ENCODE measurements around the gene MEDAG. TPM values are rescaled to one million over a fixed set of nuclear protein-coding genes. Genes with fewer than 3 reads are reported as not detected.
A peak's percentile ranks its signal among the peaks of the same experiment; 100 is the strongest.

The MEDAG gene
- total RNA-seq, 3 donors from 2014 or later (not counting 1 experiment from before 2014, with no cell fraction given) = not detected

- ATAC-seq (peak; percentile 86 to 98 (median 95)), DNase-seq (peak; percentile 30 to 73)
- no peak overlapping the region for H3K27ac Mint-ChIP-seq
- H3K27ac ChIP-seq (ENCODE audit: low read length) = no peak overlapping the region
- no peak overlapping the region for H3K4me3 ChIP-seq (ENCODE audit: low read length)
- H3K27me3 Mint-ChIP-seq (ENCODE audit: low read depth in 2 of 2) = peaks cover 3 to 10% of the 10 kb centered on the region in 2 donors
- no peak overlapping the region for H3K4me3 Mint-ChIP-seq
- no peaks in the 10 kb centered on the region for H3K36me3 Mint-ChIP-seq
- no peaks in the 10 kb centered on the region for H3K4me1 ChIP-seq (ENCODE audit: control insufficient read depth, insufficient read depth, low read length)
- WGBS (ENCODE audit: insufficient coverage) = 46% methylated on average over 16 of the region's 17 CpGs
- TF ChIP-seq CTCF (IDR thresholded peaks at IDR 0.05) = peak; percentile 89
- intact Hi-C loops (cut with micrococcal nuclease) = loop anchor here (1.0 to 10.0 kb wide), 2 partner anchors 491 to 733 kb away; no protein-coding TSS in a partner anchor
- no peaks in the 10 kb centered on the region for H3K9me3 ChIP-seq (ENCODE audit: control insufficient read depth, insufficient read depth, low read length)
- no peaks in the 10 kb centered on the region for H3K9me3 Mint-ChIP-seq
- H3K36me3 ChIP-seq (ENCODE audit: control insufficient read depth, insufficient read depth, low read length) = no peaks in the 10 kb centered on the region
- peaks cover 6% of the 10 kb centered on the region in 2 donors for H3K4me1 Mint-ChIP-seq
- peaks cover 2% of the 10 kb centered on the region for H3K27me3 ChIP-seq (ENCODE audit: control insufficient read depth, insufficient read depth, low read length)
These were observed 40.7 kb upstream of the MEDAG start for GRCh38 chr13:30865123-30866049.

GRCh38 chr13:30866677-30867076 lies 39.4 kb upstream of the MEDAG start:
- DNase-seq = no peak
- intact Hi-C loops (cut with micrococcal nuclease) = loop anchor here (10.0 kb wide), 1 partner anchor 492 kb away; no protein-coding TSS in a partner anchor
- no peak for ATAC-seq
- H3K36me3 Mint-ChIP-seq = no peaks in the 10 kb centered on the region
- H3K27ac Mint-ChIP-seq = no peak overlapping the region
- no peaks in the 10 kb centered on the region for H3K9me3 Mint-ChIP-seq
- no peak overlapping the region for H3K4me3 Mint-ChIP-seq
- WGBS (ENCODE audit: insufficient coverage) = 77% methylated on average over 4 of the region's 4 CpGs
- Histone ChIP-seq H3K9me3 (ENCODE audit: control insufficient read depth, insufficient read depth, low read length) (no peaks in the 10 kb centered on the region), H3K4me1 (ENCODE audit: control insufficient read depth, insufficient read depth, low read length) (no peaks in the 10 kb centered on the region), H3K27me3 (ENCODE audit: control insufficient read depth, insufficient read depth, low read length) (peaks cover 2% of the 10 kb centered on the region), H3K4me3 (ENCODE audit: low read length) (no peak overlapping the region), H3K36me3 (ENCODE audit: control insufficient read depth, insufficient read depth, low read length) (no peaks in the 10 kb centered on the region), H3K27ac (ENCODE audit: low read length) (no peak overlapping the region)
- TF ChIP-seq CTCF (IDR thresholded peaks at IDR 0.05) = no peak
- peaks cover 3 to 10% of the 10 kb centered on the region in 2 donors for H3K27me3 Mint-ChIP-seq (ENCODE audit: low read depth in 2 of 2)
- peaks cover 6% of the 10 kb centered on the region in 2 donors for H3K4me1 Mint-ChIP-seq

GRCh38 chr13:30867089-30867669 lies 38.9 kb upstream of the MEDAG start:
- TF ChIP-seq CTCF (IDR thresholded peaks at IDR 0.05) = no peak
- Mint-ChIP-seq H3K9me3 (no peaks in the 10 kb centered on the region), H3K27me3 (ENCODE audit: low read depth in 2 of 2) (peaks cover 3 to 10% of the 10 kb centered on the region in 2 donors)

More at GRCh38 chr13:30867089-30867669, 38.9 kb upstream of the MEDAG start:
- H3K27ac Mint-ChIP-seq = no peak overlapping the region
- 86% methylated on average over 3 of the region's 3 CpGs for WGBS (ENCODE audit: insufficient coverage)
- ATAC-seq (no peak), DNase-seq (no peak)
- no peaks in the 10 kb centered on the region for H3K4me1 ChIP-seq (ENCODE audit: control insufficient read depth, insufficient read depth, low read length)
- no peak overlapping the region for H3K4me3 ChIP-seq (ENCODE audit: low read length)
- peaks cover 2% of the 10 kb centered on the region for H3K27me3 ChIP-seq (ENCODE audit: control insufficient read depth, insufficient read depth, low read length)
- peaks cover 6% of the 10 kb centered on the region in 2 donors for H3K4me1 Mint-ChIP-seq
- H3K36me3 ChIP-seq (ENCODE audit: control insufficient read depth, insufficient read depth, low read length) = no peaks in the 10 kb centered on the region
- intact Hi-C loops (cut with micrococcal nuclease) = loop anchor here (10.0 kb wide), 1 partner anchor 492 kb away; no protein-coding TSS in a partner anchor
- no peaks in the 10 kb centered on the region for H3K36me3 Mint-ChIP-seq
- H3K4me3 Mint-ChIP-seq = no peak overlapping the region
- no peaks in the 10 kb centered on the region for H3K9me3 ChIP-seq (ENCODE audit: control insufficient read depth, insufficient read depth, low read length)
- no peak overlapping the region for H3K27ac ChIP-seq (ENCODE audit: low read length)
